Uterus (tissue), 4 donors: Measurements from ENCODE around the gene EVI5. TPM values are rescaled to one million over a fixed set of nuclear protein-coding genes. Genes with fewer than 3 reads are reported as not detected.
"Not testable (repeated sequence)": the region's sequence is repeated elsewhere in the genome, so short reads cannot be mapped to it uniquely, and the experiment has no call there.

Source experiments
- DNase-seq, 2 donors: peaks; one replicate each; pipeline ENCODE4 v3.0.0-alpha.2; 2019 to 2020
- H3K27ac ChIP-seq, 2 donors: fragments of 200-600 bp; sonication (generic); 1 replicate in 1 of 2; 2 replicates in 1 of 2; pipeline ENCODE4 v1.5.1; 2016 to 2018
- H3K27me3 ChIP-seq, 2 donors: fragments of 200-600 bp; sonication (generic); one replicate each; pipeline ENCODE4 v1.5.1; 2018 to 2019; ENCODE audit warnings: control low read depth in 1 of 2
- H3K36me3 ChIP-seq, 2 donors: fragments of 200-600 bp; sonication (generic); one replicate each; pipeline ENCODE4 v1.5.1; 2019; ENCODE audit warnings: control low read depth in 1 of 2
- H3K4me1 ChIP-seq, 2 donors: fragments of 200-600 bp; sonication (generic); one replicate each; pipeline ENCODE4 v1.5.1; 2018 to 2019; ENCODE audit warnings: control low read depth in 1 of 2
- H3K4me3 ChIP-seq, 2 donors: fragments of 200-600 bp; sonication (generic); 1 replicate in 1 of 2; 2 replicates in 1 of 2; pipeline ENCODE4 v1.5.1; 2018 to 2019; ENCODE audit warnings: mild to moderate bottlenecking in 1 of 2
- H3K9me3 ChIP-seq, 2 donors: fragments of 200-600 bp; sonication (generic); one replicate each; pipeline ENCODE4 v1.5.1; 2019; ENCODE audit warnings: control low read depth in 1 of 2
- POLR2A ChIP-seq, 2 donors: fragments of 450-650 bp; IDR thresholded peaks; one replicate each; pipeline ENCODE4 v1.6.1; 2016; ENCODE audit warnings: antibody characterized with exemption in 2 of 2, mild to moderate bottlenecking in 1 of 2, moderate library complexity in 1 of 2
- intact Hi-C: fragments of 100-400 bp; cut with DNase I; formaldehyde crosslinking; loops from one replicate; pipeline ENCODE4 v1.15.1; 2023; ENCODE audit warnings: low total_unique reads
- total RNA-seq, 4 donors: library from RNA; depleted of rRNA in 3 of 4; stranded (reverse); fragments of >200 nt in 3 of 4; gene quantifications; one replicate each; pipeline versions ENCODE4 v1.1.0 to v1.2.4, GENCODE V29; 2014 to 2023
- TF ChIP-seq, protein P1 (sequence below), 4 experiments: fragments of 200-600 bp in 2 of 4; fragments of 450-650 bp in 2 of 4; sonication (generic) in 2 of 4; IDR thresholded peaks; one replicate each; pipeline ENCODE4 v1.5.1; 2016 to 2019; ENCODE audit warnings: antibody characterized with exemption in 4 of 4, mild to moderate bottlenecking in 2 of 4, moderate library complexity in 1 of 4
- donor health status: DM: yes; HTN: yes; CAD: no.

EVI5 gene
- total RNA-seq, 4 donors from 2014 or later, result 53.0 to 112 (median 58.4) TPM

DNA sequence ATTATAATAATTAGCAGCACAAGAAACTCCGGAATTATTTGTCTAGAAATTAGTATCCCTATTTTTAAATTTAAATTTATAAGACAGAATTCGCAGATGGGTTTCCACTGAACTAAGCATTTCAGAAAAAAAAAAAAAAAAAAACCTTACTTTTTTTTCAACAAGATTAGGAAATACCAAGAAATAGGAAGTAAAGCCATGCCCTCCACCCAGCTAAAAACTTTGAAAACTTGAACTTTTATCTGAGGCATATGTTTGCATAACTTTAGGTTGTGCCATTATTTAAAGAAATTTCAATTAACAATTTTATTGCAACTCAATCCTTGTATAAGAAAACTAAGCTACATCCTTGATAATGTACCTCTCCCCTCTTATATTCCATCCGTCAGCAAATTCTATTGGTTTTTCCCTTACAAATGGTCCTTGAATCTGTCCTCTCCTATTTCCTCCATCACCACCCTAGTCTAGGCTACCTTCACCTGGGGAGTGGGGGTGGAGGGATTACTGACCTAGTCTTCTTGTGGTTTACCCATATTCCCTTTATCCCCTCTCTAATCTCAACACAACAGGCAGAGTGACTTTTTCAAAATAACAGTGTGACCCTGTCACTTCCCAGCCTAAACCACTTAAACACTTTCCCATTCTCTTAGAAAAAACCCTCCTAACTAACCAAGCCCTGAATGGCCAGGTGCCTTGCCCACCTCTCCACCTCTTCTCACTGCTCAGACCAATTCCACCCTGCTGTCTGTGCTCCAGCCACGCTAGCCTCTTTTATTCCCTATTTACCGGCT, 1.4 kb upstream of the EVI5 start:
- Histone ChIP-seq H3K27ac (no peak overlapping the region), H3K4me3 (no peak overlapping the region), H3K9me3 (no peaks in the 10 kb centered on the region), H3K36me3 (no peaks in the 10 kb centered on the region), H3K4me1 (no peaks in the 10 kb centered on the region), H3K27me3 (no peaks in the 10 kb centered on the region)
- intact Hi-C loops, result no loop called here
- no peak for DNase-seq
- TF ChIP-seq, protein P1, sequence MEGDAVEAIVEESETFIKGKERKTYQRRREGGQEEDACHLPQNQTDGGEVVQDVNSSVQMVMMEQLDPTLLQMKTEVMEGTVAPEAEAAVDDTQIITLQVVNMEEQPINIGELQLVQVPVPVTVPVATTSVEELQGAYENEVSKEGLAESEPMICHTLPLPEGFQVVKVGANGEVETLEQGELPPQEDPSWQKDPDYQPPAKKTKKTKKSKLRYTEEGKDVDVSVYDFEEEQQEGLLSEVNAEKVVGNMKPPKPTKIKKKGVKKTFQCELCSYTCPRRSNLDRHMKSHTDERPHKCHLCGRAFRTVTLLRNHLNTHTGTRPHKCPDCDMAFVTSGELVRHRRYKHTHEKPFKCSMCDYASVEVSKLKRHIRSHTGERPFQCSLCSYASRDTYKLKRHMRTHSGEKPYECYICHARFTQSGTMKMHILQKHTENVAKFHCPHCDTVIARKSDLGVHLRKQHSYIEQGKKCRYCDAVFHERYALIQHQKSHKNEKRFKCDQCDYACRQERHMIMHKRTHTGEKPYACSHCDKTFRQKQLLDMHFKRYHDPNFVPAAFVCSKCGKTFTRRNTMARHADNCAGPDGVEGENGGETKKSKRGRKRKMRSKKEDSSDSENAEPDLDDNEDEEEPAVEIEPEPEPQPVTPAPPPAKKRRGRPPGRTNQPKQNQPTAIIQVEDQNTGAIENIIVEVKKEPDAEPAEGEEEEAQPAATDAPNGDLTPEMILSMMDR (IDR thresholded peaks at IDR 0.05), result no peak
- TF ChIP-seq POLR2A (IDR thresholded peaks at IDR 0.05), result no peak

DNA sequence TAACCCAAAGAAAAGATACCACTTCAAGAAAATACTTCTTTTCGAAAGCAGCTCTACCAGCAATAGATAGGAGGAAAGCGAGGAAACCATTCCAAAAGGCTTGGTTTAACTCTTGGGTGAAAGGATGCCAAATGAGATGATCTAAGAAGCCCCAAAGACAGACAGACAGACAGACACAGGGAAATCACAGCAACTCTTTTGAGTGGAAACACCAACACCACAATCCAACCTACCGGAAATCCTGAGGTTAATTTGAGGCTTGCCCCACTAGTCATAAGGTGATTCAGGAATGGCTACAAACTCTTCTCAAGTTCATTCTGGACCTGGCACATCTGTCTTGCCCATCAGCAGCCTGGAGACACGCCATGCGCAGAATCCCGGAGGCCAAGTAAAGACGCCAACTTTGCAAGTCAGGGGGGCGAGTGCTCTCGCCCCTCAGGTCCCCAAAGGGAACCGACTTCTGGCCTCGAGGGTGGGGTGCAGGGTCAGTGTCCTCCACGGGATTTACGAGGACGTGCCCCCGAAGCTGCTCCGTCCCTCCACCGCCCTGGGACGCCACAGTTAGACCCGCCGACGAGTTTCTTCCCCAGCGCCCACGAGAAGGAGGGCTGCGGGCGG, 778 bp downstream of the EVI5 start:
- no peaks in the 10 kb centered on the region for H3K36me3 ChIP-seq
- H3K4me3 ChIP-seq, result peak overlapping the region; percentile 85 to 91
- H3K9me3 ChIP-seq, result no peaks in the 10 kb centered on the region
- peak overlapping the region; percentile 96 to 99 for H3K27ac ChIP-seq
- DNase-seq, result peak; percentile 35 to 44
- H3K4me1 ChIP-seq, result no peaks in the 10 kb centered on the region
- no peaks in the 10 kb centered on the region for H3K27me3 ChIP-seq
- intact Hi-C loops, result no loop called here
- no peak for TF ChIP-seq POLR2A (IDR thresholded peaks at IDR 0.05)
- TF ChIP-seq, protein P1 (IDR thresholded peaks at IDR 0.05), result no peak

DNA sequence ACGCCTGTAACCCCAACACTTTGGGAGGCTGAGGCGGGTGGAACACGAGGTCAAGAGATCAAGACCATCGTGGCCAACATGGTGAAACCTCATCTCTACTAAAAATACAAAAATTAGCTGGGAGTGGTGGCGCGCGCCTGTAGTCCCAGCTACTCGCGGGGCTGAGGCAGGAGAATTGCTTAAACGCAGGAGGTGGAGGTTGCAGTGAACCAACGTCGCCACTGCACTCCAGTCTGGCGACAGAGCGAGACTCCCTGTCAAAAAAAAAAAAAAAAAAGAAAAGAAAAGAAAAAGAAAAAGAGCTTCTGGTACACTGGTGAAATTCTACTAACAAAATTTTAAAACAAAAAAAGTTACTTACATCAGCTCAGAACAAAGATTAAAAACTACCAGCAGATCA, 1.4 kb downstream of the EVI5 start:
- H3K4me1 ChIP-seq, H3K36me3 ChIP-seq, intact Hi-C loops, DNase-seq, H3K9me3 ChIP-seq, H3K27me3 ChIP-seq: not testable (repeated sequence)
- H3K4me3 ChIP-seq, result peak overlapping the region; percentile 85 to 91
- peak overlapping the region; percentile 96 to 99 for H3K27ac ChIP-seq

DNA sequence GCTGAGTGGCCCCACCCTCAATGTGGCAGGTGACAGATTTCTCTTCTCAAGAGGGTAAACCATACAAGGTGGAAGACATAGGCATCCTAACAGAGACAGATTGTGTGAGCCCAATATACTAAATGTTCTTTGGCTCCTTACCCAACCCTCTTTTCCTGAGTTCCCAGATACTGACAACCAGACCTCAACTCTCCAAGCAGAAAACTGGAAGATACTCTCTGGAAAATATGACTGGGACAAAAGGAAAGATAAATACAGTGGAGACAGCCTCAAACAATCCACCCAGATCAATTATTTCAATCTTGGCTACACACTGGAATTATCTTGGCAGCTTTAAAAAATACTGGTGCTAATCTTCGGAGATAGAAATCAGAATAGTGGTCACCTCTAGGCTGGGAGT, 6.5 kb downstream of the EVI5 start:
- H3K27ac ChIP-seq, result no peak overlapping the region
- H3K36me3 ChIP-seq, result no peaks in the 10 kb centered on the region
- H3K27me3 ChIP-seq, result no peaks in the 10 kb centered on the region
- intact Hi-C loops, result no loop called here
- no peak overlapping the region for H3K4me3 ChIP-seq
- no peak for TF ChIP-seq POLR2A (IDR thresholded peaks at IDR 0.05)
- TF ChIP-seq, protein P1 (IDR thresholded peaks at IDR 0.05), result no peak
- DNase-seq, result no peak
- H3K4me1 ChIP-seq, result no peaks in the 10 kb centered on the region
- H3K9me3 ChIP-seq, result no peaks in the 10 kb centered on the region

DNA sequence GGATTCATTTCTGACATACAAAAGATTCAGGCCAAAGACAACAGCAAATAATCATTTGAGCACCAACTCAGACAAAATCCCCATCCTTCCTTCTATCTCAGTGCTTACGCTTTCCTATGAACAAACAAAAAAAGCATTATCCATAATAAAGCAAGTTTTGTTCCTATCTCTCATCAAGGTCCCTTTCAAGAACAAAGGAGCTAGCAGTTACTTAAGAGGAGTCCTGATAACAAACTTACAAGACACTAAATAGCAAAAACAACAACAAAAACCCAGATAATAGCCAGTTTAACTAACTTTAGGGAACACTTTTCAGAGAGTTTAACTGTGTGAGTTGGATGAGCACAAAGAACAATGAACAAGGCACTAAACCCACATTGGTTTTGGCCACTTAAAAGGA, 10.5 kb downstream of the EVI5 start:
- TF ChIP-seq, protein P1 (IDR thresholded peaks at IDR 0.05), result no peak
- TF ChIP-seq POLR2A (IDR thresholded peaks at IDR 0.05), result no peak
- Histone ChIP-seq H3K4me3 (no peak overlapping the region), H3K9me3 (no peaks in the 10 kb centered on the region), H3K27ac (no peak overlapping the region), H3K27me3 (no peaks in the 10 kb centered on the region), H3K4me1 (no peaks in the 10 kb centered on the region), H3K36me3 (no peaks in the 10 kb centered on the region)
- intact Hi-C loops, result no loop called here
- no peak for DNase-seq

DNA sequence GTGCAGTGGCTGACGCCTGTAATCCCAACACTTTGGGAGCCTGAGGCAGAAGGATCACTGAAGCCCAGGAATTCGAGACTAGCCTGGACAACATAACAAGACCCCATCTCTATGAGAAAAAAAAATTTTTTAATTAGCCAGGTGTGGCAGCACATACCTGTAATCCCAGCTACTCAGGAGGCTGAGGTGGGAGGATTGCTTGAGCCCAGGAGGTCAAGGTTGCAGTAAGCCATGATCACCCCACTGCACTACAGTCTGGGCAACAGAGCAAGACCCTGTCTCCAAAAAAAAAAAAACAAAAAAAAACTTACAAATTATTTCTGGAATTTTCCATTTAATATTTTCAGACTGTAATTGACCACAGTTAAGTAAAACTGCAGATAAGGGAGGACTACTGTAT, 11.2 kb downstream of the EVI5 start:
- H3K9me3 ChIP-seq, H3K27ac ChIP-seq, H3K36me3 ChIP-seq, H3K27me3 ChIP-seq, DNase-seq, intact Hi-C loops, H3K4me1 ChIP-seq, H3K4me3 ChIP-seq: not testable (repeated sequence)
